BJ (cell line): ENCODE data around the gene ARL5A. TPM values are rescaled to one million over a fixed set of nuclear protein-coding genes. Genes with fewer than 3 reads are reported as not detected.

Experiments used
- CTCF ChIA-PET: fragments of 350-600 bp; formaldehyde crosslinking; extraction: SDS; loops from one replicate; lab custom pipeline; 2021; ENCODE audit warnings: antibody characterized with exemption, inconsistent platforms; lab: Yijun Ruan, JAX
- POLR2A ChIA-PET: fragments of 300-600 bp; sonication (Branson Sonifier 250); formaldehyde crosslinking; extraction: SDS; loops from one replicate; lab custom pipeline; 2021; ENCODE audit warnings: antibody characterized with exemption; lab: Charles Lee
- DNase-seq: peaks from one replicate; pipeline ENCODE4 v3.0.0-alpha.2; 2011; ENCODE audit warnings: low read depth
- H3K27me3 ChIP-seq: 2 replicates; pipeline ENCODE4 v1.6.0; 2011; ENCODE audit warnings: low read length; ENCODE audit not compliant: control insufficient read depth, insufficient read depth
- H3K36me3 ChIP-seq: 2 replicates; pipeline ENCODE4 v1.5.1; 2011; ENCODE audit warnings: low read length; ENCODE audit not compliant: control insufficient read depth, insufficient read depth
- H3K4me3 ChIP-seq: 2 replicates; pipeline ENCODE4 v1.5.1; 2011; ENCODE audit warnings: low read depth, mild to moderate bottlenecking, control low read depth, low read length
- polyA plus RNA-seq: library from polyadenylated mRNA; depleted of rRNA; stranded (reverse); fragments of >200 nt; gene quantifications from 2 replicates; pipeline ENCODE4 v1.2.3, GENCODE V29; 2011
- TF ChIP-seq, protein P1 (sequence below): IDR thresholded peaks from 2 replicates; pipeline ENCODE4 v1.5.1; 2011; ENCODE audit warnings: low read depth, mild to moderate bottlenecking, control low read depth, inconsistent platforms, low read length, moderate library complexity; ENCODE audit not compliant: insufficient read depth

The ARL5A gene
- polyA plus RNA-seq, 1 experiment = 9.3 TPM

DNA sequence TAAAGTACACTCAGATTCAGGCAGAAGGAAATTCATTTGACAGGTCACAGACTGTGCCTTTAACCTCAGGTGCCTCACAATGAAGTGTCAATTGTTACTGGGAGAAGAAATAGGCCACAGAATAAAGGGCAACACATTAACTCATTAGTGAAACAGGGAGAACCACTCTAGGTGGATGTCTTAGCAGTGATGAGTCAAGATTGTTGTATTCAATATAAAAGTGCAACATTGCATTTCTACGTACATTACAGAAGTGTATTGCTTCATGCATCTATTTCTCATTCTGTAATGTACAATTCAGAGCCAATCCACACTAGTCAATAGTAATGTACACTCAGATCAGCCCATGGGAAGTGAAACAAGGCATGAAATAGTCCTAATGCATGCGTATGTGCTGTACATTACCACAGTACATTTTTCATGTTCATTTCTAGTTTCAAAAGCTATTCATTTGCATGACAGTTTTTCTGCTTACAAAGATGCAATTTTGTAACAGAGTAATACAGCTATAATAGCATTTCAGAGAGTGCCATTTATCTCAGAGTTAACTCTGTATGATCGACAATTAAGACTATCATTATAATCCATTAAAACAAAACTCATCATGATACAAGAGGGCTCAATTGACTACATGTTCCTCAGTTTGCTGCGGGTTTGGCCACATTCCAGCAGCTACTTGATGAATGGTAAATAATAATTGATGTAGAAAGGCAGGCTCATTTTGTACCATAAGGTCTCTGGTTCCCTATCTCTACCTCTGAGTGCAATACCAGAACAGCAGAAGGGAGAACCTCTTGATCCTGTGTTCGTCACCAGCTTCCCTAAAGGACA lies 12.2 kb upstream of the ARL5A start:
- DNase-seq = no peak
- no peaks in the 10 kb centered on the region for H3K36me3 ChIP-seq
- CTCF ChIA-PET = no interaction called here
- TF ChIP-seq, protein P1, sequence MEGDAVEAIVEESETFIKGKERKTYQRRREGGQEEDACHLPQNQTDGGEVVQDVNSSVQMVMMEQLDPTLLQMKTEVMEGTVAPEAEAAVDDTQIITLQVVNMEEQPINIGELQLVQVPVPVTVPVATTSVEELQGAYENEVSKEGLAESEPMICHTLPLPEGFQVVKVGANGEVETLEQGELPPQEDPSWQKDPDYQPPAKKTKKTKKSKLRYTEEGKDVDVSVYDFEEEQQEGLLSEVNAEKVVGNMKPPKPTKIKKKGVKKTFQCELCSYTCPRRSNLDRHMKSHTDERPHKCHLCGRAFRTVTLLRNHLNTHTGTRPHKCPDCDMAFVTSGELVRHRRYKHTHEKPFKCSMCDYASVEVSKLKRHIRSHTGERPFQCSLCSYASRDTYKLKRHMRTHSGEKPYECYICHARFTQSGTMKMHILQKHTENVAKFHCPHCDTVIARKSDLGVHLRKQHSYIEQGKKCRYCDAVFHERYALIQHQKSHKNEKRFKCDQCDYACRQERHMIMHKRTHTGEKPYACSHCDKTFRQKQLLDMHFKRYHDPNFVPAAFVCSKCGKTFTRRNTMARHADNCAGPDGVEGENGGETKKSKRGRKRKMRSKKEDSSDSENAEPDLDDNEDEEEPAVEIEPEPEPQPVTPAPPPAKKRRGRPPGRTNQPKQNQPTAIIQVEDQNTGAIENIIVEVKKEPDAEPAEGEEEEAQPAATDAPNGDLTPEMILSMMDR = no peak
- H3K4me3 ChIP-seq = no peak overlapping the region
- H3K27me3 ChIP-seq = no peaks in the 10 kb centered on the region
- POLR2A ChIA-PET = no interaction called here

DNA sequence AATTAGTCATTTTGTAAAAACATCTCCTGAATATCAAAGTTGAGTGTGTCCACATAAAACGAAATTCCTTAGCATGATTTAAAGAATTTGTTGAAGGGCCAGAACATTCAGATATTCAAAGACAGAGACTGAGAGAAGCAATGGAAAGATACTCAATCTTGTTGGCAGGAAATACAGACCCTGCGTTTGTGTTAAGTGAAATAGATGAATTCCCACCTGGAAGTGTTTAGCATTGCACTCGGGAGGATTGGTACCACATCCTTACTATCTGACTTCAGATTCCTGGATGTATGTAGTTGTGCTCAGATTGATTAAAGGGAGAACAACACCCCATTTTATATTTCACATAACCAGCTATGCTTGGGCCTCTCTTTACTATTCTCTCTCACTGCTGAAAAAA lies 9.7 kb upstream of the ARL5A start:
- no peaks in the 10 kb centered on the region for H3K27me3 ChIP-seq
- CTCF ChIA-PET = no interaction called here

DNA sequence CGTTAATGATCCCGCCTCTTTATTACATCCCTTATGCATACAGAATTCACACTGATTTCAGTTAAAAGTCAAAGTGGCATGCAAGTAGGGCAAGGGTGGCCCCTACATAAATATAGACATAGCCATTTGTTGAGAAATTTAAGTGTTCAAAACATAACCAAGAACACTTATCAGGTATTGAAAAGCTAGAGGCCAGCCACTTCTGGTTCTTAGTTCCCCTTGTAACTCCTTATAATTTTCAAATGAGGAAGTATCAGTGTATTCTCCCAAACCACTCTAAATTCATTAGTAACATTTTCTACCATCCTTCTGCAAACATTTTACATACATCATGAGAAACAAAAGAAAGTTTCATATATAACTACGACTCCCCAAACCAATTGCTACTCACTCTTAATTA lies 5.8 kb upstream of the ARL5A start:
- POLR2A ChIA-PET = no interaction called here
- CTCF ChIA-PET = no interaction called here
- no peak for DNase-seq
- Histone ChIP-seq H3K4me3 (no peak overlapping the region), H3K27me3 (no peaks in the 10 kb centered on the region), H3K36me3 (no peaks in the 10 kb centered on the region)
- TF ChIP-seq, protein P1 = no peak

More for the DNA sequence above, 9.7 kb upstream of the ARL5A start:
- Histone ChIP-seq H3K4me3 (no peak overlapping the region), H3K36me3 (no peaks in the 10 kb centered on the region)
- TF ChIP-seq, protein P1 = no peak
- DNase-seq = no peak
- POLR2A ChIA-PET = no interaction called here

DNA sequence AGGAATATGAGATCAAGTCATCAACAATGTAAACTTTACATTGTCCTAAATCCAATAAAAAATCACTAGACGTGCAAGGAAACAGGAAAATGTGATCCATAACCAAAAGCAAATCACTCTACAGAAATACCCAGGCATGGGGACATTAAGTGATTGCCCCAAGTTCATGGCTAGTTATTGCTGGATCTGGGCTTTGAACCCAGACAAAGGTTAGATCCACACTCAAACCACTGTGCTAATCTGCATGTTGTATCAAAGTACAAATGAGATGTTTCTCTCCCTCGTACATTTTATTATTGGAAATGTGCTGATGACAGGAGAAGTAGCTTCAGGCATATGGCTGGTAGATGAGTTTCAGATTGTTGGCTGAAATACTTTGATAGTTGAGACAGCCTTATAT lies 2.7 kb upstream of the ARL5A start:
- TF ChIP-seq, protein P1 = no peak
- ChIA-PET CTCF (no interaction called here), POLR2A (no interaction called here)
- H3K27me3 ChIP-seq = no peaks in the 10 kb centered on the region
- DNase-seq = no peak
- H3K36me3 ChIP-seq = no peaks in the 10 kb centered on the region
- H3K4me3 ChIP-seq = no peak overlapping the region

DNA sequence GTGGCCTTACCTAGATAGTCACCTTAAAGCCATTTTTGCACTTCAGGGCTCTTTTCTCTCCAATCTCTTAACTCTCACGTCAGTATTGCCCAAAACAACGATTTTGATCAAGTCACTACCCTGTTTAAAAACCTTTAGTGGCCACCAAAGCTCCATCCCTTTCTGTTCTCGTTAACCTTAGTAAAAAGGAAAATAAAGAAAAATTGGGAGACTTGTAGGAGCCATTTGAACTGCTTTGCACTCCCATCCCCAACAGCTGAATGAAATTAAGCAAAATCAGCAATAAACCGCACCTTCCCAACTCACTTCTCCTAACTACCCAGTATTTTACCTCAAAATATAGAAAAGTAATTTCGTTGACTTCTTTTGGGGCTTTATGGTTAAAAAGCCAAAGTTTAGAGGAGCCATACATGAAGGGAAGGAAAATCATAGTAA lies 686 bp upstream of the ARL5A start:
- Histone ChIP-seq H3K36me3 (no peaks in the 10 kb centered on the region), H3K27me3 (no peaks in the 10 kb centered on the region), H3K4me3 (peak overlapping the region; percentile 77)
- TF ChIP-seq, protein P1 = no peak
- CTCF ChIA-PET = no interaction called here
- no peak for DNase-seq
- POLR2A ChIA-PET = no interaction called here
